Amniotic epithelial cell (primary cell): Measurements from ENCODE around the gene HECA.
"Not testable (repeated sequence)": the region's sequence is repeated elsewhere in the genome, so short reads cannot be mapped to it uniquely, and the experiment has no call there.

Experiments used
- DNase-seq: peaks from one replicate; pipeline ENCODE4 v3.0.0-alpha.2; 2010; ENCODE audit warnings: low read depth

The HECA gene

GRCh38 chr6:139210766-139211165, 75.9 kb downstream of the HECA start:
- DNase-seq = not testable (repeated sequence)

GRCh38 chr6:139212460-139212859, 77.6 kb downstream of the HECA start:
- DNase-seq = not testable (repeated sequence)

- peak; percentile 84 for DNase-seq
Measured at GRCh38 chr6:139219271-139219729, 84.4 kb downstream of the HECA start.

- no peak for DNase-seq
Measured at GRCh38 chr6:139219746-139220145, 84.9 kb downstream of the HECA start.

GRCh38 chr6:139228387-139228786, 93.5 kb downstream of the HECA start:
- DNase-seq = not testable (repeated sequence)
